Hepatic stellate cell (primary cell): ENCODE results near the gene RTL9.

Source experiments
- DNase-seq: peaks from one replicate; pipeline ENCODE4 v3.0.0; 2011; ENCODE audit warnings: low spot score

Gene RTL9

GRCh38 chrX:110341189-110342035 is 17.2 kb upstream of the RTL9 start:
- DNase-seq, result no peak

- DNase-seq, result no peak
These were observed 12.0 kb upstream of the RTL9 start for GRCh38 chrX:110346681-110347080.

- DNase-seq, result no peak
These were observed 625 bp downstream of the RTL9 start for GRCh38 chrX:110359273-110359672.

- DNase-seq, result no peak
These were observed 4.6 kb downstream of the RTL9 start for GRCh38 chrX:110363244-110363643.

GRCh38 chrX:110373310-110373709 is 14.7 kb downstream of the RTL9 start:
- no peak for DNase-seq

- no peak for DNase-seq
These were observed 15.9 kb downstream of the RTL9 start for GRCh38 chrX:110374559-110374958.

GRCh38 chrX:110381216-110381615 is 22.6 kb downstream of the RTL9 start:
- DNase-seq, result no peak

GRCh38 chrX:110383414-110383813 is 24.8 kb downstream of the RTL9 start:
- DNase-seq, result peak; percentile 22

- peak; percentile 12 for DNase-seq
These were observed 25.8 kb downstream of the RTL9 start for GRCh38 chrX:110384490-110384889.

- no peak for DNase-seq
These were observed 30.9 kb downstream of the RTL9 start for GRCh38 chrX:110389570-110389969.

GRCh38 chrX:110391086-110391485 is 32.4 kb downstream of the RTL9 start:
- DNase-seq, result no peak

- DNase-seq, result peak; percentile 44
These were observed 36.0 kb downstream of the RTL9 start for GRCh38 chrX:110394651-110395050.

GRCh38 chrX:110395877-110396276 is 37.2 kb downstream of the RTL9 start:
- DNase-seq, result no peak

GRCh38 chrX:110396735-110397134 is 38.1 kb downstream of the RTL9 start:
- no peak for DNase-seq

GRCh38 chrX:110397339-110397738 is 38.7 kb downstream of the RTL9 start:
- no peak for DNase-seq

- DNase-seq, result no peak
These were observed 39.3 kb downstream of the RTL9 start for GRCh38 chrX:110397904-110398303.

GRCh38 chrX:110399497-110399896 is 40.8 kb downstream of the RTL9 start:
- DNase-seq, result no peak

GRCh38 chrX:110399966-110400365 is 41.3 kb downstream of the RTL9 start:
- DNase-seq, result no peak

- DNase-seq, result no peak
These were observed 42.5 kb downstream of the RTL9 start for GRCh38 chrX:110401135-110401534.

- peak; percentile 42 for DNase-seq
These were observed 43.6 kb downstream of the RTL9 start for GRCh38 chrX:110402091-110402849.

- no peak for DNase-seq
These were observed 44.2 kb downstream of the RTL9 start for GRCh38 chrX:110402850-110403221.

GRCh38 chrX:110403441-110404238 is 45.0 kb downstream of the RTL9 start:
- DNase-seq, result no peak

- no peak for DNase-seq
These were observed 45.7 kb downstream of the RTL9 start for GRCh38 chrX:110404376-110404775.
